Measurements from ENCODE around the gene HBE1. TPM values are rescaled to one million over a fixed set of nuclear protein-coding genes. Genes with fewer than 3 reads are reported as not detected.

The HBE1 gene
- total RNA-seq, 2 donors from 2014 or later = not detected

- Mint-ChIP-seq H3K4me1 (ENCODE audit: low read depth in 2 of 2) (no peaks in the 10 kb centered on the region), H3K4me3 (no peak overlapping the region), H3K36me3 (no peaks in the 10 kb centered on the region), H3K9me3 (no peaks in the 10 kb centered on the region), H3K27ac (no peak overlapping the region), H3K27me3 (peaks cover 0 to 27% of the 10 kb centered on the region in 2 donors)
- DNase-seq (ENCODE audit: low spot score) (no peak), ATAC-seq (no peak)
Observed at GRCh38 chr11:5242933-5243815, 26.6 kb downstream of the HBE1 start.

- no peak for ATAC-seq
- Mint-ChIP-seq H3K27me3 (peaks cover 3 to 27% of the 10 kb centered on the region in 2 donors), H3K4me1 (ENCODE audit: low read depth in 2 of 2) (no peaks in the 10 kb centered on the region), H3K9me3 (no peaks in the 10 kb centered on the region), H3K27ac (no peak overlapping the region), H3K4me3 (no peak overlapping the region), H3K36me3 (no peaks in the 10 kb centered on the region)
- DNase-seq (ENCODE audit: low spot score) = no peak
Observed at GRCh38 chr11:5242208-5242607, 27.5 kb downstream of the HBE1 start.

GRCh38 chr11:5241458-5241857 is 28.3 kb downstream of the HBE1 start:
- H3K4me3 Mint-ChIP-seq = no peak overlapping the region
- no peak overlapping the region for H3K27ac Mint-ChIP-seq
- no peaks in the 10 kb centered on the region for H3K36me3 Mint-ChIP-seq
- no peak for ATAC-seq
- H3K4me1 Mint-ChIP-seq (ENCODE audit: low read depth in 2 of 2) = no peaks in the 10 kb centered on the region
- peaks cover 3 to 26% of the 10 kb centered on the region in 2 donors for H3K27me3 Mint-ChIP-seq
- H3K9me3 Mint-ChIP-seq = no peaks in the 10 kb centered on the region
- DNase-seq (ENCODE audit: low spot score) = no peak

- Mint-ChIP-seq H3K4me3 (no peak overlapping the region), H3K27me3 (peaks cover 3 to 34% of the 10 kb centered on the region in 2 donors), H3K27ac (no peak overlapping the region), H3K36me3 (no peaks in the 10 kb centered on the region), H3K9me3 (no peaks in the 10 kb centered on the region), H3K4me1 (ENCODE audit: low read depth in 2 of 2) (no peaks in the 10 kb centered on the region)
- DNase-seq (ENCODE audit: low spot score) (no peak), ATAC-seq (no peak)
Observed at GRCh38 chr11:5240458-5240857, 29.3 kb downstream of the HBE1 start.

- Mint-ChIP-seq H3K9me3 (no peaks in the 10 kb centered on the region), H3K4me3 (no peak overlapping the region), H3K27ac (no peak overlapping the region), H3K36me3 (no peaks in the 10 kb centered on the region), H3K27me3 (peaks cover 3 to 34% of the 10 kb centered on the region in 2 donors), H3K4me1 (ENCODE audit: low read depth in 2 of 2) (no peaks in the 10 kb centered on the region)
- DNase-seq (ENCODE audit: low spot score) (no peak), ATAC-seq (no peak)
Observed at GRCh38 chr11:5240056-5240455, 29.7 kb downstream of the HBE1 start.

- Mint-ChIP-seq H3K9me3 (no peaks in the 10 kb centered on the region), H3K36me3 (no peaks in the 10 kb centered on the region), H3K27me3 (peaks cover 3 to 34% of the 10 kb centered on the region in 2 donors), H3K4me1 (ENCODE audit: low read depth in 2 of 2) (no peaks in the 10 kb centered on the region), H3K27ac (no peak overlapping the region), H3K4me3 (no peak overlapping the region)
- DNase-seq (ENCODE audit: low spot score) (no peak), ATAC-seq (no peak)
Observed at GRCh38 chr11:5239046-5239445, 30.7 kb downstream of the HBE1 start.

- no peaks in the 10 kb centered on the region for H3K4me1 Mint-ChIP-seq (ENCODE audit: low read depth in 2 of 2)
- H3K27me3 Mint-ChIP-seq = peaks cover 3 to 34% of the 10 kb centered on the region in 2 donors
- no peaks in the 10 kb centered on the region for H3K9me3 Mint-ChIP-seq
- ATAC-seq (no peak), DNase-seq (ENCODE audit: low spot score) (no peak)
- H3K27ac Mint-ChIP-seq = no peak overlapping the region
- no peaks in the 10 kb centered on the region for H3K36me3 Mint-ChIP-seq
- H3K4me3 Mint-ChIP-seq = no peak overlapping the region
Observed at GRCh38 chr11:5238486-5238885, 31.3 kb downstream of the HBE1 start.

GRCh38 chr11:5237420-5237819 is 32.3 kb downstream of the HBE1 start:
- Mint-ChIP-seq H3K36me3 (no peaks in the 10 kb centered on the region), H3K27ac (no peak overlapping the region), H3K4me1 (ENCODE audit: low read depth in 2 of 2) (no peaks in the 10 kb centered on the region), H3K27me3 (peaks cover 3 to 34% of the 10 kb centered on the region in 2 donors), H3K4me3 (no peak overlapping the region), H3K9me3 (no peaks in the 10 kb centered on the region)
- DNase-seq (ENCODE audit: low spot score) (no peak), ATAC-seq (no peak)

GRCh38 chr11:5235364-5236095 is 34.2 kb downstream of the HBE1 start:
- DNase-seq (ENCODE audit: low spot score) (no peak), ATAC-seq (no peak)
- peaks cover 3 to 23% of the 10 kb centered on the region in 2 donors for H3K27me3 Mint-ChIP-seq
- no peaks in the 10 kb centered on the region for H3K4me1 Mint-ChIP-seq (ENCODE audit: low read depth in 2 of 2)
- H3K9me3 Mint-ChIP-seq = no peaks in the 10 kb centered on the region
- H3K27ac Mint-ChIP-seq = no peak overlapping the region
- H3K4me3 Mint-ChIP-seq = no peak overlapping the region
- no peaks in the 10 kb centered on the region for H3K36me3 Mint-ChIP-seq

- no peak within 1 kb of the TSS for H3K4me3 Mint-ChIP-seq
- H3K27me3 Mint-ChIP-seq = peaks cover 3 to 23% of the 10 kb centered on the region in 2 donors
Observed at GRCh38 chr11:5234381-5234834, 35.3 kb downstream of the HBE1 start, which contains the start of gene HBD. TSS of gene HBD (minus strand) at chr11:5234483. CDS start at chr11:5234433, 50 bp downstream.

GRCh38 chr11:5233307-5233706 is 36.4 kb downstream of the HBE1 start:
- Mint-ChIP-seq H3K36me3 (no peaks in the 10 kb centered on the region), H3K9me3 (no peaks in the 10 kb centered on the region), H3K27ac (no peak overlapping the region), H3K4me3 (no peak overlapping the region), H3K4me1 (ENCODE audit: low read depth in 2 of 2) (no peaks in the 10 kb centered on the region), H3K27me3 (peaks cover 3 to 14% of the 10 kb centered on the region in 2 donors)
- no peak for DNase-seq (ENCODE audit: low spot score)
- ATAC-seq = no peak

More at GRCh38 chr11:5234381-5234834, 35.3 kb downstream of the HBE1 start, which contains the start of gene HBD:
- Mint-ChIP-seq H3K27ac (no peak within 1 kb of the TSS), H3K36me3 (no peaks in the 10 kb centered on the region), H3K9me3 (no peaks in the 10 kb centered on the region), H3K4me1 (ENCODE audit: low read depth in 2 of 2) (no peaks in the 10 kb centered on the region)
- DNase-seq (ENCODE audit: low spot score) (no peak), ATAC-seq (no peak)

GRCh38 chr11:5232821-5233220 is 36.9 kb downstream of the HBE1 start:
- no peaks in the 10 kb centered on the region for H3K9me3 Mint-ChIP-seq
- H3K36me3 Mint-ChIP-seq = no peaks in the 10 kb centered on the region
- DNase-seq (ENCODE audit: low spot score) (no peak), ATAC-seq (no peak)
- H3K27me3 Mint-ChIP-seq = peaks cover 3 to 14% of the 10 kb centered on the region in 2 donors
- H3K4me1 Mint-ChIP-seq (ENCODE audit: low read depth in 2 of 2) = no peaks in the 10 kb centered on the region
- no peak overlapping the region for H3K27ac Mint-ChIP-seq
- no peak overlapping the region for H3K4me3 Mint-ChIP-seq

- DNase-seq (ENCODE audit: low spot score) = no peak
- no peak for ATAC-seq
- Mint-ChIP-seq H3K4me1 (ENCODE audit: low read depth in 2 of 2) (no peaks in the 10 kb centered on the region), H3K27ac (no peak overlapping the region), H3K36me3 (no peaks in the 10 kb centered on the region), H3K4me3 (no peak overlapping the region), H3K9me3 (no peaks in the 10 kb centered on the region), H3K27me3 (peaks cover 0 to 8% of the 10 kb centered on the region in 2 donors)
Observed at GRCh38 chr11:5232176-5232575, 37.6 kb downstream of the HBE1 start.

- peaks cover 0 to 6% of the 10 kb centered on the region in 2 donors for H3K27me3 Mint-ChIP-seq
- no peaks in the 10 kb centered on the region for H3K36me3 Mint-ChIP-seq
- H3K9me3 Mint-ChIP-seq = no peaks in the 10 kb centered on the region
- H3K4me1 Mint-ChIP-seq (ENCODE audit: low read depth in 2 of 2) = no peaks in the 10 kb centered on the region
- ATAC-seq = no peak
- H3K27ac Mint-ChIP-seq = no peak overlapping the region
- no peak overlapping the region for H3K4me3 Mint-ChIP-seq
- no peak for DNase-seq (ENCODE audit: low spot score)
Observed at GRCh38 chr11:5231111-5231510, 38.6 kb downstream of the HBE1 start.
